Mucosa of descending colon (tissue), 3 donors: ENCODE data around the gene RSAD1. TPM values are rescaled to one million over a fixed set of nuclear protein-coding genes. Genes with fewer than 3 reads are reported as not detected.

Experiments
- ATAC-seq: fragments of 200-7000 bp; cut with Tn5 transposase; one replicate; pipeline ENCODE4 v1.9.1; 2020; ENCODE audit warnings: mild to moderate bottlenecking, moderate library complexity
- DNase-seq, 3 donors: peaks; one replicate each; pipeline ENCODE4 v3.0.0-alpha.2; 2020
- H3K36me3 ChIP-seq: fragments of 200-600 bp; one replicate; pipeline ENCODE4 v1.8.0; 2021; ENCODE audit warnings: low read depth, mild to moderate bottlenecking
- H3K4me1 ChIP-seq: fragments of 200-600 bp; one replicate; pipeline ENCODE4 v1.8.0; 2021; ENCODE audit warnings: low read depth, mild to moderate bottlenecking
- H3K4me3 ChIP-seq: fragments of 200-600 bp; one replicate; pipeline ENCODE4 v1.8.0; 2021; ENCODE audit warnings: mild to moderate bottlenecking
- H3K9me3 ChIP-seq: fragments of 200-600 bp; one replicate; pipeline ENCODE4 v1.8.0; 2021; ENCODE audit warnings: mild to moderate bottlenecking
- intact Hi-C, 2 donors: fragments of 100-400 bp; cut with DNase I in 1 of 2; cut with micrococcal nuclease in 1 of 2; formaldehyde crosslinking; loops; one replicate each; pipeline versions ENCODE4 v1.11.0 to v1.11.1; 2022; cut with DNase I, micrococcal nuclease
- total RNA-seq, 3 donors: library from RNA; stranded (reverse); fragmentation: NEBNext Ultra II Directional in 2 of 3; extraction: Animal tissue kit (Norgen Biotek cat#: 25700) in 2 of 3; gene quantifications; one replicate each; pipeline versions ENCODE4 v1.2.1 to v1.2.4, GENCODE V29; 2021 to 2023
- TF ChIP-seq, protein P1 (sequence below): fragments of 200-600 bp; IDR thresholded peaks from one replicate; pipeline ENCODE4 v1.8.0; 2022; ENCODE audit warnings: antibody characterized with exemption, mild to moderate bottlenecking
- donor health status: DM: no; HTN: no; CAD: no; lungs with moderate emphysema.
- donor health status: DM: no; HTN: no; CAD: no.
- donor health status: DM: no; HTN: yes; CAD: no.

The RSAD1 gene
- total RNA-seq, 3 donors from 2014 or later: 35.9 to 38.2 (median 37.7) TPM

DNA sequence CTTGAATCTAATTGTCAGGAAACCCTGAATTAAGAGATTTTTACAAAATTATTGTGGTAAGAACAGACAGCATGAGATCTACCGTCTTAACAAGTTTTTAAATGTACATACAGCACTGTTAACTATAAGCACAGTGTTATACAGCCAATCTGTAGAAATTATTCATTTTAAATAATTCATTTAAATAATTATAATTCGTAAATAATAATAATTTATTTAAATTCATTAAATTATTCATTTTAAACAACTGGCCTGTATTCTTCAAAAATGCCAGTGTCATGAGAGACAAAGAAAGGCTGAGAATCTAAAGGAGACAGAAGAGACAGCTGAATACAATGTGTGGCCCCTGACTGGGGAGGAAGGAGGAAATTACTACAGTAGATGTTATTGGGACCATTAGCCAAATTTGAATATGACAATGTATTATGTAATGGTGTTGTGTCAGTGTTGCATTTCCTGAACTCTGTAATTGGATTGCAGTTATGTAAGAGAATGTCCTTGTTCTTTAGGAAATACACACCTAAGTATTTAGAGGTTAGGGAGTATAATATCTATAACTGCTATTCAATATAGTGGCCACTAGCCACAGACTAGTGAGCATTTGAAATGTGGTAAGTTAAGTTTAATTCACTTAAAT, 2.3 kb downstream of the RSAD1 start:
- Histone ChIP-seq H3K9me3 (no peaks in the 10 kb centered on the region), H3K36me3 (no peaks in the 10 kb centered on the region), H3K4me1 (peaks cover 24% of the 10 kb centered on the region), H3K4me3 (no peak overlapping the region)
- intact Hi-C loops: loop anchor here (10.0 kb wide), 2 partner anchors 64 to 116 kb away; partner anchors contain the start of gene SPATA20 (in 1 of the 2)
- TF ChIP-seq, protein P1, sequence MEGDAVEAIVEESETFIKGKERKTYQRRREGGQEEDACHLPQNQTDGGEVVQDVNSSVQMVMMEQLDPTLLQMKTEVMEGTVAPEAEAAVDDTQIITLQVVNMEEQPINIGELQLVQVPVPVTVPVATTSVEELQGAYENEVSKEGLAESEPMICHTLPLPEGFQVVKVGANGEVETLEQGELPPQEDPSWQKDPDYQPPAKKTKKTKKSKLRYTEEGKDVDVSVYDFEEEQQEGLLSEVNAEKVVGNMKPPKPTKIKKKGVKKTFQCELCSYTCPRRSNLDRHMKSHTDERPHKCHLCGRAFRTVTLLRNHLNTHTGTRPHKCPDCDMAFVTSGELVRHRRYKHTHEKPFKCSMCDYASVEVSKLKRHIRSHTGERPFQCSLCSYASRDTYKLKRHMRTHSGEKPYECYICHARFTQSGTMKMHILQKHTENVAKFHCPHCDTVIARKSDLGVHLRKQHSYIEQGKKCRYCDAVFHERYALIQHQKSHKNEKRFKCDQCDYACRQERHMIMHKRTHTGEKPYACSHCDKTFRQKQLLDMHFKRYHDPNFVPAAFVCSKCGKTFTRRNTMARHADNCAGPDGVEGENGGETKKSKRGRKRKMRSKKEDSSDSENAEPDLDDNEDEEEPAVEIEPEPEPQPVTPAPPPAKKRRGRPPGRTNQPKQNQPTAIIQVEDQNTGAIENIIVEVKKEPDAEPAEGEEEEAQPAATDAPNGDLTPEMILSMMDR: no peak
- ATAC-seq: no peak
- DNase-seq: no peak

GRCh38 chr17:50481648-50482047, 3.0 kb downstream of the RSAD1 start:
- H3K4me3 ChIP-seq: no peak overlapping the region
- intact Hi-C loops: loop anchor here (10.0 kb wide), 2 partner anchors 63 to 117 kb away; partner anchors contain the start of gene SPATA20 (in 1 of the 2)
- no peak for ATAC-seq
- peaks cover 22% of the 10 kb centered on the region for H3K4me1 ChIP-seq
- H3K36me3 ChIP-seq: no peaks in the 10 kb centered on the region
- TF ChIP-seq, protein P1: no peak
- H3K9me3 ChIP-seq: no peaks in the 10 kb centered on the region
- DNase-seq: no peak

DNA sequence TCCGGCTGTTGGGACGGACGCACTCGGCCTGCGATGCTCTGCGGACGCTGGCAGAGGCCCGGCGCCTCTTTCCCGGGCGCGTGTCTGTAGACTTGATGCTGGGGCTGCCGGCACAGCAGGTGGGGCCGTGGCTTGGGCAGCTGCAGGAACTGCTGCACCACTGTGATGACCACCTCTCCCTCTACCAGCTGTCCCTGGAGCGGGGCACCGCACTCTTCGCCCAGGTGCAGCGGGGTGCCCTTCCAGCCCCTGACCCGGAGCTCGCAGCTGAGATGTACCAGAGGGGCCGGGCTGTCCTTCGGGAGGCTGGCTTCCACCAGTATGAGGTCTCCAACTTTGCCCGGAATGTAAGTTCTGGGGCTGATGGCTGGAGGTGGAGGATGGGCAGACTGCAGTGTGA, 3.5 kb downstream of the RSAD1 start:
- Histone ChIP-seq H3K4me1 (peaks cover 19% of the 10 kb centered on the region), H3K36me3 (no peaks in the 10 kb centered on the region), H3K9me3 (no peaks in the 10 kb centered on the region), H3K4me3 (no peak overlapping the region)
- intact Hi-C loops: loop anchor here (10.0 kb wide), 2 partner anchors 63 to 117 kb away; partner anchors contain the start of gene SPATA20 (in 1 of the 2)
- no peak for ATAC-seq
- TF ChIP-seq, protein P1: no peak
- DNase-seq: peak in 2 of 3 donors; percentile 49 to 60

DNA sequence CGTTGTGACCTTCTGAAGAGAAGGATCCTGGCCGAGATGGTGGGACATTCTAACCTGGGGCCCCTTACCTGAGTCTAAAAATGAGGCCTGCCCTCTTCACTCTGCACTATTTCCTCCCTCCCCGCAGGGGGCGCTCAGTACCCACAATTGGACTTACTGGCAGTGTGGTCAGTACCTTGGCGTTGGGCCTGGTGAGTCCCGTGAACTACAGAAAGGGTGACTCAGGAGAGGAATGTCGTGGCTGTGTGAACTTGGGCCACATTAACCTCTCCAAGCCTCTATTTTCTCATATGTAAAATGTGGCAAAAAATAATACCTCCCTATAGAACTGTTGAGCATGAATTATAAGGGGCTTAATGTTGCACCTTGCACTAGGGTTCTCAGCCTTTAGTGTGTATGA, 3.9 kb downstream of the RSAD1 start:
- H3K36me3 ChIP-seq: no peaks in the 10 kb centered on the region
- intact Hi-C loops: loop anchor here (10.0 kb wide), 2 partner anchors 62 to 118 kb away; partner anchors contain the start of gene SPATA20 (in 1 of the 2)

DNA sequence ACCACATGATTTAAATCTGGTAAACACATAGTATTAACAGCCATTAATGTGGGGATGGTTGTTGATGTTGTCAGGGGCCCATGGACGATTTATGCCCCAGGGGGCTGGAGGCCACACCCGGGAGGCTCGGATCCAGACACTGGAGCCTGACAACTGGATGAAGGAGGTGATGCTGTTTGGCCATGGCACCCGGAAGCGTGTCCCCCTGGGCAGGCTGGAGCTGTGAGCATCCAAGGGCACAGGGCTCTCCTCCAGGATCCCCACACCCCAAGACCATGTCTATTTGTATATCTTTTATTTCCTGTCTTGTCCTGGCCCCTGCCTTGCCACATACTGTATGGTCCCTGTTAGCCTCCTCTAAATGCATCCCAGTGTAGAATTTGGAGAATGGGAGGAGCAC, 4.6 kb downstream of the RSAD1 start:
- no peak for ATAC-seq
- no peak overlapping the region for H3K4me3 ChIP-seq
- TF ChIP-seq, protein P1: no peak
- no peaks in the 10 kb centered on the region for H3K36me3 ChIP-seq
- intact Hi-C loops: loop anchor here (10.0 kb wide), 2 partner anchors 62 to 118 kb away; partner anchors contain the start of gene SPATA20 (in 1 of the 2)
- H3K9me3 ChIP-seq: no peaks in the 10 kb centered on the region
- peaks cover 13% of the 10 kb centered on the region for H3K4me1 ChIP-seq
- DNase-seq: peak in 2 of 3 donors; percentile 26 to 49

More for the DNA sequence above, 3.9 kb downstream of the RSAD1 start:
- DNase-seq (peak; percentile 91 to 94 (median 92)), ATAC-seq (peak; percentile 72)
- H3K4me1 ChIP-seq: peaks cover 19% of the 10 kb centered on the region
- TF ChIP-seq, protein P1: peak; percentile 77
- no peaks in the 10 kb centered on the region for H3K9me3 ChIP-seq
- H3K4me3 ChIP-seq: no peak overlapping the region
